Esophagus muscularis mucosa (tissue), 4 donors: Measurements from ENCODE around the gene CAPRIN1. TPM values are rescaled to one million over a fixed set of nuclear protein-coding genes. Genes with fewer than 3 reads are reported as not detected.

Experiments used
- DNase-seq: peaks from one replicate; pipeline ENCODE4 v3.0.0-alpha.2; 2017; ENCODE audit errors: extremely low spot score
- H3K27ac ChIP-seq, 4 donors: fragments of 200-600 bp; sonication (generic); replicated peaks in 1 of 4; 1 replicate in 3 of 4; 2 replicates in 1 of 4; pipeline ENCODE4 v1.5.1; 2016 to 2019; ENCODE audit warnings: mild to moderate bottlenecking in 1 of 4
- H3K27me3 ChIP-seq, 4 donors: fragments of 200-600 bp; sonication (generic); one replicate each; pipeline versions ENCODE4 v1.5.1 to v1.6.0; 2016 to 2019
- H3K36me3 ChIP-seq, 4 donors: fragments of 200-600 bp; sonication (generic); one replicate each; pipeline ENCODE4 v1.5.1; 2016 to 2019
- H3K4me1 ChIP-seq, 4 donors: fragments of 200-600 bp; sonication (generic); one replicate each; pipeline ENCODE4 v1.5.1; 2016 to 2019
- H3K4me3 ChIP-seq, 4 donors: fragments of 200-600 bp; sonication (generic); 1 replicate in 2 of 4; 2 replicates in 2 of 4; pipeline ENCODE4 v1.5.1; 2016 to 2019; ENCODE audit warnings: mild to moderate bottlenecking in 4 of 4, moderate library complexity in 1 of 4
- H3K9me3 ChIP-seq, 4 donors: fragments of 200-600 bp; sonication (generic); 1 replicate in 3 of 4; 2 replicates in 1 of 4; pipeline ENCODE4 v1.5.1; 2016 to 2019
- EP300 ChIP-seq: sonication (generic); formaldehyde crosslinking; IDR thresholded peaks from one replicate; pipeline ENCODE4 v1.6.1; 2017; ENCODE audit warnings: antibody characterized with exemption
- POLR2A ChIP-seq: fragments of 450-650 bp; IDR thresholded peaks from one replicate; pipeline ENCODE4 v1.6.1; 2017; ENCODE audit warnings: antibody characterized with exemption, moderate library complexity, mild to moderate bottlenecking, low read depth
- POLR2AphosphoS5 ChIP-seq, 2 donors: sonication (generic); formaldehyde crosslinking; IDR thresholded peaks; one replicate each; pipeline ENCODE4 v1.6.1; 2017; ENCODE audit warnings: antibody characterized with exemption in 2 of 2
- WGBS: methylation state at CpG from one replicate; pipeline ENCODE4 v1.1.5; 2018; 5-methylcytosine and 5-hydroxymethylcytosine counted together
- intact Hi-C: fragments of 100-400 bp; cut with DNase I; formaldehyde crosslinking; loops from one replicate; pipeline ENCODE4 v1.15.1; 2023
- total RNA-seq, 4 donors: library from RNA; depleted of rRNA; stranded (reverse); fragments of >200 nt; gene quantifications; one replicate each; pipeline versions ENCODE4 v1.1.0 to v1.2.1, GENCODE V29; 2016
- TF ChIP-seq, protein P1 (sequence below), 3 experiments: fragments of 200-600 bp in 2 of 3; fragments of 450-650 bp in 1 of 3; sonication (generic) in 2 of 3; IDR thresholded peaks; one replicate each; pipeline ENCODE4 v1.5.1; 2017 to 2019; ENCODE audit warnings: antibody characterized with exemption in 3 of 3, mild to moderate bottlenecking in 2 of 3, moderate library complexity in 1 of 3

Gene CAPRIN1
- total RNA-seq, 4 donors from 2014 or later: 99.9 to 152 (median 103) TPM

DNA sequence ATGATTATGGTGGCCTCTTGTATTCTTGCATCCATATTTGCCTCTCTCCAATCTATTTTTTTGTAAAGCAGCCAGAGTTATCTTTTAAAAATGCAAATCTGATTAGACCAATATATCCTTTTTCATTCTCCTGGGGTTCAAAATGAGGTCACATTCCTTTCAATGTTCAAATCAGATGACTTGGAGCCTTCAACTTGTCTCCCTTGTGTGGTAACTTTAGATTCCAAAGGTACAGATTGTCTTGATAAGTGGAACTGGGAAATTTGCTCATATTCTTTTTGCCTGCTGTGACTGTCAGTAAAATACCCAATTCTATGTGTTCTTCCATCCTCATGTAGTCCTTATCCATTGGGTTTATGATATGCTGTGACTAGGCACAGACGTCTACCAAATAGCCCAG, 15.1 kb upstream of the CAPRIN1 start:
- Histone ChIP-seq H3K27ac (no peak overlapping the region), H3K4me3 (no peak overlapping the region), H3K27me3 (no peaks in the 10 kb centered on the region), H3K4me1 (no peaks in the 10 kb centered on the region), H3K9me3 (no peaks in the 10 kb centered on the region), H3K36me3 (no peaks in the 10 kb centered on the region)
- 90% methylated on average over 1 of the region's 1 CpG for WGBS
- TF ChIP-seq, protein P1, sequence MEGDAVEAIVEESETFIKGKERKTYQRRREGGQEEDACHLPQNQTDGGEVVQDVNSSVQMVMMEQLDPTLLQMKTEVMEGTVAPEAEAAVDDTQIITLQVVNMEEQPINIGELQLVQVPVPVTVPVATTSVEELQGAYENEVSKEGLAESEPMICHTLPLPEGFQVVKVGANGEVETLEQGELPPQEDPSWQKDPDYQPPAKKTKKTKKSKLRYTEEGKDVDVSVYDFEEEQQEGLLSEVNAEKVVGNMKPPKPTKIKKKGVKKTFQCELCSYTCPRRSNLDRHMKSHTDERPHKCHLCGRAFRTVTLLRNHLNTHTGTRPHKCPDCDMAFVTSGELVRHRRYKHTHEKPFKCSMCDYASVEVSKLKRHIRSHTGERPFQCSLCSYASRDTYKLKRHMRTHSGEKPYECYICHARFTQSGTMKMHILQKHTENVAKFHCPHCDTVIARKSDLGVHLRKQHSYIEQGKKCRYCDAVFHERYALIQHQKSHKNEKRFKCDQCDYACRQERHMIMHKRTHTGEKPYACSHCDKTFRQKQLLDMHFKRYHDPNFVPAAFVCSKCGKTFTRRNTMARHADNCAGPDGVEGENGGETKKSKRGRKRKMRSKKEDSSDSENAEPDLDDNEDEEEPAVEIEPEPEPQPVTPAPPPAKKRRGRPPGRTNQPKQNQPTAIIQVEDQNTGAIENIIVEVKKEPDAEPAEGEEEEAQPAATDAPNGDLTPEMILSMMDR (IDR thresholded peaks at IDR 0.05): no peak
- TF ChIP-seq POLR2A: no peak
- no peak for TF ChIP-seq POLR2AphosphoS5 (IDR thresholded peaks at IDR 0.05)
- TF ChIP-seq EP300: no peak
- DNase-seq: no peak
- intact Hi-C loops: no loop called here

DNA sequence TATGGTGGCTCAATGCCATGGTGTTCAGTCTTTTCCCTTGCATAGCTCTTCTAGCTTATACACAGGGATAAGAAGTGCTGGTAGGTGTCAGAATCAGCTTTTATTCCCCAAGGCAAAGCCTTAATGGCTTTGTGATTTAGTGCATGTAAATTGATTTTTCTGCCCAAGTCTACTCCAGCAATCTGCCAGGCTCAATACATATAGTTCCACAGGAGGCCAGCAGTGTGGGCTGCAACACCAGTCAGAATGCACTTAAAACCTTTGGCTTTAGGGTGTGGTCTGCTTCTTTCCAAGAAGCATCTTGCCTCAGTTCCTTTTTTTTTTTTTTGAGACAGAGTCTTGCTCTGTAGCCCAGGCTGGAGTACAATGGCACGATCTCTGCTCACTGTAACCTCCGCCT, 14.5 kb upstream of the CAPRIN1 start:
- Histone ChIP-seq H3K36me3 (no peaks in the 10 kb centered on the region), H3K27ac (no peak overlapping the region), H3K9me3 (no peaks in the 10 kb centered on the region), H3K27me3 (no peaks in the 10 kb centered on the region), H3K4me3 (no peak overlapping the region), H3K4me1 (no peaks in the 10 kb centered on the region)
- TF ChIP-seq EP300 (no peak), POLR2A (no peak), POLR2AphosphoS5 (IDR thresholded peaks at IDR 0.05) (no peak)
- TF ChIP-seq, protein P1 (IDR thresholded peaks at IDR 0.05): no peak
- no peak for DNase-seq
- WGBS: 83% methylated on average over 2 of the region's 2 CpGs
- intact Hi-C loops: no loop called here

- no peaks in the 10 kb centered on the region for H3K9me3 ChIP-seq
- intact Hi-C loops: no loop called here
- TF ChIP-seq, protein P1 (IDR thresholded peaks at IDR 0.05): no peak
- TF ChIP-seq POLR2AphosphoS5 (IDR thresholded peaks at IDR 0.05): no peak
- no peak for TF ChIP-seq EP300
- TF ChIP-seq POLR2A: no peak
- DNase-seq: no peak
- no peak overlapping the region for H3K27ac ChIP-seq
- no peak overlapping the region for H3K4me3 ChIP-seq
- 97% methylated on average over 11 of the region's 11 CpGs for WGBS
- H3K27me3 ChIP-seq: peaks cover 0 to 7% (median 0%) of the 10 kb centered on the region in 4 donors
- H3K4me1 ChIP-seq: no peaks in the 10 kb centered on the region
- H3K36me3 ChIP-seq: no peaks in the 10 kb centered on the region
These were observed 11.0 kb upstream of the CAPRIN1 start for GRCh38 chr11:34040571-34040970.

DNA sequence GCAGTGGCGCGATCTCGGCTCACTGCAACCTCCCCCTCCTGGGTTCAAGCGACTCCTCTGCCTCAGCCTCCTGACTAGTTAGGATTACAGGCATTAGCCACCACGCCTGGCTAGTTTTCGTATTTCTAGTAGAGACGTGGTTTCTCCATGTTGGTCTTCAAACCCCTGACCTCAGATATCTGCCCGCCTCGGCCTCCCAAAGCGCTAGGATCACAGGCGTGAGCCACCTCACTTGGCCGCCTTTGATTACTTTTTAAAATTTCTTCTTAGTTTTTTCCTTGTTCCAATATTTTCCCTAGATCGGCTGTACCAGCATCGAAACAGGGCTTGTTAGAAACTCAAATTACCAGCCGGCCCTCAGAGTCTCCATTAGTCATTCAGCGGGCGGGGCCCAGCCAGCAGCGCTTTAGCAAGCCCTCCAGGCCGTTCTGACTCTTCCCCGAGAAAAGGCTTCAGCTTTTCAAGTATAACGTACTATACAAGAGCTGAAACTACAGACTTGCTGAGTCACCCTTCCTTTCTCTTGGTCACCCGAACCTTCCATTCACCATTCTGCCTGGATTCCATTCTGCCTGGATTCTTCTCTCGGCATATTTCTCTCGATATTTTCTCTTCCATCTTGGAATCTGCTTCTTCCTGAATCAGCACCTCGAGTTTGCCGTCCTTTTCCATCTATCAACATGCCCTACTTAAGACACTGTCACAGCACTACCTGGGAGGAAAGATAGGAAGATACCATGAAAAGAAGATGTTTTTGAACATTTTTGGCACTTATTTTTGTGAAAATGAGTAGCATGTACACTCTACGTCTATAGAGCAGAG, 6.7 kb upstream of the CAPRIN1 start:
- intact Hi-C loops: no loop called here
- Histone ChIP-seq H3K36me3 (no peaks in the 10 kb centered on the region), H3K27me3 (peaks cover 0 to 7% (median 0%) of the 10 kb centered on the region in 4 donors), H3K9me3 (no peaks in the 10 kb centered on the region), H3K4me1 (no peaks in the 10 kb centered on the region), H3K4me3 (no peak overlapping the region), H3K27ac (no peak overlapping the region)
- TF ChIP-seq EP300 (no peak), POLR2A (no peak), POLR2AphosphoS5 (IDR thresholded peaks at IDR 0.05) (no peak)
- TF ChIP-seq, protein P1 (IDR thresholded peaks at IDR 0.05): no peak
- no peak for DNase-seq
- WGBS: 72% methylated on average over 27 of the region's 27 CpGs
